HG03432 (cell line): ENCODE results near the gene RAMP3.

Source experiments
- ATAC-seq: cut with Tn5 transposase; IDR thresholded peaks from one replicate; pipeline ENCODE4 v1.9.1; 2021; ENCODE audit warnings: mild to moderate bottlenecking, moderate library complexity; ENCODE audit not compliant: unreplicated experiment

RAMP3 gene

GRCh38 chr7:45178241-45179225, 20.9 kb downstream of the RAMP3 start:
- ATAC-seq: no peak

GRCh38 chr7:45179666-45180065, 22.1 kb downstream of the RAMP3 start:
- no peak for ATAC-seq

- ATAC-seq: no peak
These were observed 22.7 kb downstream of the RAMP3 start for GRCh38 chr7:45180084-45180986.

- ATAC-seq: no peak
These were observed 23.8 kb downstream of the RAMP3 start for GRCh38 chr7:45181286-45181960.

- ATAC-seq: no peak
These were observed 24.6 kb downstream of the RAMP3 start for GRCh38 chr7:45181991-45182855.

- ATAC-seq: no peak
These were observed 25.5 kb downstream of the RAMP3 start for GRCh38 chr7:45182856-45183710.

GRCh38 chr7:45183711-45184210, 26.2 kb downstream of the RAMP3 start:
- no peak for ATAC-seq

GRCh38 chr7:45184326-45185027, 26.9 kb downstream of the RAMP3 start:
- no peak for ATAC-seq

- no peak for ATAC-seq
These were observed 27.7 kb downstream of the RAMP3 start for GRCh38 chr7:45185028-45185863.

- ATAC-seq: no peak
These were observed 28.3 kb downstream of the RAMP3 start for GRCh38 chr7:45185864-45186250.

- no peak for ATAC-seq
These were observed 28.7 kb downstream of the RAMP3 start for GRCh38 chr7:45186261-45186813.

- no peak for ATAC-seq
These were observed 29.7 kb downstream of the RAMP3 start for GRCh38 chr7:45187089-45187945.

GRCh38 chr7:45187946-45188411, 30.4 kb downstream of the RAMP3 start:
- ATAC-seq: no peak

GRCh38 chr7:45188736-45189135, 31.1 kb downstream of the RAMP3 start:
- no peak for ATAC-seq

GRCh38 chr7:45189151-45189970, 31.8 kb downstream of the RAMP3 start:
- ATAC-seq: no peak
